Stomach (tissue), 4 donors: ENCODE measurements around the gene PRDM16.

ENCODE experiments used
- EP300 ChIP-seq: sonication (generic); formaldehyde crosslinking; IDR thresholded peaks from one replicate; pipeline ENCODE4 v1.6.1; 2017; ENCODE audit warnings: antibody characterized with exemption
- POLR2A ChIP-seq, 4 donors: fragments of 450-650 bp; IDR thresholded peaks; one replicate each; pipeline ENCODE4 v1.6.1; 2016; ENCODE audit warnings: antibody characterized with exemption in 4 of 4, control low read depth in 2 of 4, mild to moderate bottlenecking in 1 of 4, moderate library complexity in 1 of 4
- POLR2AphosphoS5 ChIP-seq, 3 donors: sonication (generic); formaldehyde crosslinking; IDR thresholded peaks; one replicate each; pipeline ENCODE4 v1.6.1; 2016; ENCODE audit warnings: antibody characterized with exemption in 3 of 3
- TF ChIP-seq, protein P1 (sequence below), 7 experiments: fragments of 450-650 bp in 4 of 7; fragments of 200-600 bp in 3 of 7; sonication (generic) in 3 of 7; IDR thresholded peaks; one replicate each; pipeline ENCODE4 v1.5.1; 2016 to 2019; ENCODE audit warnings: antibody characterized with exemption in 7 of 7, control low read depth in 2 of 7, mild to moderate bottlenecking in 1 of 7

DNA sequence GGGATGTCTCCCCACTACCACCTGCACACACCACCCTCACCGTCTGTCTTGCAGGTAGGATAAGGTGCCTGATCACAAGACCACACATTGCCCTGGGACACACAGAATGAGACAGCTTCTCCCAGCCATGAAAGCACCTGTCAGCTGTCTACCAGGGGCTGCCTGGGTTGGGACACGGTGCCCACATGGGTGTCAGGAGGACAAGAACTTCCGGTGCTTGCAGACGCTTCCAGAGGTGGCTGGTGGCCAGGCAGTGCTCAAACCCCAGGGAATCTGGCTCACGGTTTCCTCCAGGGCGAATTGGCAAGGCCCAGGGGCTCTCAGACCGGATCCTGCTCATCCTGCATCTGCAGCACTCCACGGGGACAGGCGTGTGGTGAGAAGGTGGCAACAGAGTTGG lies 202.9 kb downstream of the PRDM16 start:
- no peak for TF ChIP-seq EP300
- TF ChIP-seq, protein P1, sequence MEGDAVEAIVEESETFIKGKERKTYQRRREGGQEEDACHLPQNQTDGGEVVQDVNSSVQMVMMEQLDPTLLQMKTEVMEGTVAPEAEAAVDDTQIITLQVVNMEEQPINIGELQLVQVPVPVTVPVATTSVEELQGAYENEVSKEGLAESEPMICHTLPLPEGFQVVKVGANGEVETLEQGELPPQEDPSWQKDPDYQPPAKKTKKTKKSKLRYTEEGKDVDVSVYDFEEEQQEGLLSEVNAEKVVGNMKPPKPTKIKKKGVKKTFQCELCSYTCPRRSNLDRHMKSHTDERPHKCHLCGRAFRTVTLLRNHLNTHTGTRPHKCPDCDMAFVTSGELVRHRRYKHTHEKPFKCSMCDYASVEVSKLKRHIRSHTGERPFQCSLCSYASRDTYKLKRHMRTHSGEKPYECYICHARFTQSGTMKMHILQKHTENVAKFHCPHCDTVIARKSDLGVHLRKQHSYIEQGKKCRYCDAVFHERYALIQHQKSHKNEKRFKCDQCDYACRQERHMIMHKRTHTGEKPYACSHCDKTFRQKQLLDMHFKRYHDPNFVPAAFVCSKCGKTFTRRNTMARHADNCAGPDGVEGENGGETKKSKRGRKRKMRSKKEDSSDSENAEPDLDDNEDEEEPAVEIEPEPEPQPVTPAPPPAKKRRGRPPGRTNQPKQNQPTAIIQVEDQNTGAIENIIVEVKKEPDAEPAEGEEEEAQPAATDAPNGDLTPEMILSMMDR (IDR thresholded peaks at IDR 0.05) = no peak
- TF ChIP-seq POLR2AphosphoS5 (IDR thresholded peaks at IDR 0.05) = no peak
- TF ChIP-seq POLR2A (IDR thresholded peaks at IDR 0.05) = no peak
